Keratinocyte (primary cell): ENCODE data around the gene LHFPL2. TPM values are rescaled to one million over a fixed set of nuclear protein-coding genes. Genes with fewer than 3 reads are reported as not detected.

Experiments used
- DNase-seq: peaks from one replicate; pipeline ENCODE4 v3.0.0-alpha.2; 2011; ENCODE audit warnings: low read depth, missing footprints, low spot score
- FAIRE-seq: peaks from 2 replicates; lab custom pipeline; 2011; peaks lifted over from hg19 to GRCh38; lab: Jason Lieb, UNC
- H2AFZ ChIP-seq: 2 replicates; pipeline ENCODE4 v1.6.0; 2012; ENCODE audit warnings: low read length, control low read depth, inconsistent platforms; ENCODE audit not compliant: control insufficient read depth
- H3K27ac ChIP-seq: 2 replicates; pipeline ENCODE4 v1.5.1; 2011; ENCODE audit warnings: low read length; ENCODE audit not compliant: control insufficient read depth, insufficient read depth
- H3K27me3 ChIP-seq: 3 replicates; pipeline ENCODE4 v1.6.0; 2011; ENCODE audit warnings: low read length; ENCODE audit not compliant: control insufficient read depth, insufficient read depth; ENCODE audit errors: extremely low read depth
- H3K36me3 ChIP-seq, 2 experiments: 2 replicates in 1 of 2; 3 replicates in 1 of 2; pipeline ENCODE4 v1.5.1; 2011; ENCODE audit warnings: low read length in 2 of 2, mild to moderate bottlenecking in 1 of 2; ENCODE audit not compliant: control insufficient read depth in 2 of 2, insufficient read depth in 2 of 2; ENCODE audit errors: extremely low read depth in 1 of 2
- H3K4me1 ChIP-seq: 3 replicates; pipeline ENCODE4 v1.5.1; 2011; ENCODE audit warnings: low read length; ENCODE audit not compliant: control insufficient read depth, insufficient read depth; ENCODE audit errors: extremely low read depth
- H3K4me2 ChIP-seq: 3 replicates; pipeline ENCODE4 v1.6.0; 2011; ENCODE audit warnings: low read depth, low read length; ENCODE audit not compliant: control insufficient read depth, insufficient read depth; ENCODE audit errors: extremely low read depth
- H3K4me3 ChIP-seq, 3 experiments: fragments of 200-600 bp in 1 of 3; sonication (generic) in 1 of 3; 2 replicates in 2 of 3; 3 replicates in 1 of 3; pipeline ENCODE4 v1.5.1; 2011 to 2016; ENCODE audit warnings: low read length in 3 of 3, mild to moderate bottlenecking in 3 of 3, control low read depth in 2 of 3, inconsistent platforms in 1 of 3, low read depth in 1 of 3, mixed read lengths in 1 of 3, mixed run types in 1 of 3, moderate library complexity in 1 of 3; ENCODE audit not compliant: control insufficient read depth in 2 of 3, insufficient read depth in 2 of 3; ENCODE audit errors: extremely low read depth in 1 of 3
- H3K79me2 ChIP-seq: 2 replicates; pipeline ENCODE4 v1.6.0; 2012; ENCODE audit warnings: low read length; ENCODE audit not compliant: control insufficient read depth, insufficient read depth
- H3K9ac ChIP-seq: 3 replicates; pipeline ENCODE4 v1.6.0; 2011; ENCODE audit warnings: low read length; ENCODE audit not compliant: control insufficient read depth, insufficient read depth; ENCODE audit errors: extremely low read depth
- H3K9me1 ChIP-seq: 3 replicates; pipeline ENCODE4 v1.6.0; 2011; ENCODE audit warnings: low read length; ENCODE audit not compliant: control insufficient read depth, insufficient read depth; ENCODE audit errors: extremely low read depth
- H3K9me3 ChIP-seq: 2 replicates; pipeline ENCODE4 v1.5.1; 2012; ENCODE audit warnings: low read depth, low read length; ENCODE audit not compliant: control insufficient read depth
- H4K20me1 ChIP-seq: 3 replicates; pipeline ENCODE4 v1.6.0; 2011; ENCODE audit warnings: low read length; ENCODE audit not compliant: control insufficient read depth, insufficient read depth; ENCODE audit errors: extremely low read depth
- CTCF ChIP-seq, 3 experiments: IDR thresholded peaks in 1 of 3; conservative IDR thresholded peaks in 1 of 3; optimal IDR thresholded peaks in 1 of 3; 2 replicates in 2 of 3; 3 replicates in 1 of 3; pipeline versions ENCODE3 to v1.5.1; 2011; ENCODE audit warnings: low read length in 3 of 3, mild to moderate bottlenecking in 3 of 3, moderate library complexity in 2 of 3, control low read depth in 1 of 3, inconsistent platforms in 1 of 3; ENCODE audit not compliant: insufficient read depth in 2 of 3; ENCODE audit errors: extremely low read depth in 1 of 3
- EZH2 ChIP-seq: IDR thresholded peaks from one replicate; pipeline ENCODE4 v1.6.1; 2012; ENCODE audit warnings: inconsistent platforms, mild to moderate bottlenecking, low read length, moderate library complexity
- dilution Hi-C: fragments of 300-500 bp; cut with MboI; formaldehyde crosslinking; loops from one replicate; pipeline ENCODE4 v1.7.0; 2020; ENCODE audit warnings: low sequenced_read_pairs; ENCODE audit not compliant: extremely low pct_ligation_motif_present
- polyA plus RNA-seq, 5 experiments: library from polyadenylated mRNA; depleted of rRNA in 3 of 5; stranded (reverse) in 3 of 5; stranded (forward) in 1 of 5; unstranded in 1 of 5; fragments of >200 nt; gene quantifications; 1 replicate in 1 of 5; 2 replicates in 3 of 5; 3 replicates in 1 of 5; pipeline versions ENCODE4 v1.2.1 to v1.2.3, GENCODE V29; 2011 to 2012; ENCODE audit warnings: missing spikeins in 2 of 5, low read depth in 1 of 5, low replicate concordance in 1 of 5

Gene LHFPL2
- polyA plus RNA-seq, 1 donor (not counting 4 experiments of a cell fraction or from before 2014, with no cell fraction given), result 11.4 TPM

DNA sequence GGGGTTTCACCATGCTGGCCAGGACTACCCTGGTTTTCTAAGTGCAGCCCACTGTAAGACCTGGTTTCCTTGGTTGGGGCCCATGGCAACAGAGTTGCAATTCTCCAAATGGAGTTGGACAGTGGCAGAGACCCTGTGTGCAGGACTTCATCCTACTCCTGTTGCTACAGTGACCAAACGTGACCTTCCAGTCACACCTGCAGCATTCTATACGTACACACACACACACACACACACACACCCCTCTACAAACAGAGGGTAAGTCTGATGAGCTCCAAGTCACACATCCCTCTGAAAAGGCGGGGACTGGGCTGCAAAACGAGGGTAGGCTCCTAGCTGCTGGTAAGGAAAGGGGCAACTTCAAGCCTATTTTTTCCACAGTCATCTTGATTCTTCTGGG is 23.6 kb downstream of the LHFPL2 start:
- Histone ChIP-seq H3K9ac (no peak overlapping the region), H3K27me3 (no peaks in the 10 kb centered on the region), H3K27ac (no peak overlapping the region), H2AFZ (no peak overlapping the region), H3K79me2 (peaks cover 11% of the 10 kb centered on the region), H3K4me1 (no peaks in the 10 kb centered on the region), H3K9me1 (no peaks in the 10 kb centered on the region), H3K4me3 (no peak overlapping the region), H3K36me3 (peaks cover 31 to 32% of the 10 kb centered on the region in 2 experiments), H3K4me2 (no peak overlapping the region), H4K20me1 (peaks cover 2% of the 10 kb centered on the region), H3K9me3 (peaks cover 3% of the 10 kb centered on the region)
- dilution Hi-C loops, result no loop called here
- DNase-seq, result no peak
- no peak for FAIRE-seq
- TF ChIP-seq EZH2 (no peak), CTCF (optimal IDR thresholded peaks at IDR 0.05 in 1 of 3, IDR thresholded peaks at IDR 0.05 in 1 of 3, conservative IDR thresholded peaks at IDR 0.05 in 1 of 3; ENCODE audit: extremely low read depth in 1 of 3, insufficient read depth in 2 of 3, low read length in 3 of 3) (no peak)

DNA sequence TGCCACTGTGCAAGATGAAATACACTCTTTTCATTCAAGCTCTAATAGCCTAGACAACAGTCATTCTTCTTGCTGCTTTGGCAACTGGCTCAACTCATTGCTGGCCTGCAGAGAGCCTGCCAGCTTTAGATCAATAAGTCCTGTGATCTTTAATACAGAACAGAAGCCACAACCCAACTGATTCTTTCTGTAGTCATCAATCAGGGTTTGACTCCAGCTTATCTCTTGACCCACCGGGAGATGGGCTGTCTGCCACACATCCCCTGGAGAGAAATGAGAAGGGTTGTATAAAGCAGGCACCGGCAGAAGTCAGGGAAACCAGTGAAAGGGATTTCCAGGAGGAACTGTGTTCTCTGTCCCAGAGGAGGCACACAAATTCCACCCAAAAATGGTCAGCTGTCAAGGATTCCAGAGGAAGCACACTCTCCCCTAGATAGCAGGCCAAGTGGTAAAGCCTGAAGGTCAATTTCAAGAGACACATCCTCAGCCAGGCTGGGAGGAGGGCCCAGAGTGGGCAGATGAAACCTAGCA is 24.5 kb downstream of the LHFPL2 start:
- no peak for DNase-seq
- Histone ChIP-seq H3K4me3 (no peak overlapping the region), H3K9me3 (peaks cover 3% of the 10 kb centered on the region), H3K36me3 (peaks cover 29 to 32% of the 10 kb centered on the region in 2 experiments), H4K20me1 (peaks cover 2% of the 10 kb centered on the region), H3K4me2 (no peak overlapping the region), H3K27me3 (no peaks in the 10 kb centered on the region), H3K9me1 (no peaks in the 10 kb centered on the region), H3K9ac (no peak overlapping the region), H3K79me2 (peaks cover 11% of the 10 kb centered on the region), H3K4me1 (no peaks in the 10 kb centered on the region), H3K27ac (no peak overlapping the region), H2AFZ (no peak overlapping the region)
- TF ChIP-seq CTCF (optimal IDR thresholded peaks at IDR 0.05 in 1 of 3, IDR thresholded peaks at IDR 0.05 in 1 of 3, conservative IDR thresholded peaks at IDR 0.05 in 1 of 3; ENCODE audit: extremely low read depth in 1 of 3, insufficient read depth in 2 of 3, low read length in 3 of 3) (no peak), EZH2 (no peak)
- no peak for FAIRE-seq
- dilution Hi-C loops, result no loop called here
